K562 (cell line): ENCODE data around the gene MAP2K4. TPM values are rescaled to one million over a fixed set of nuclear protein-coding genes. Genes with fewer than 3 reads are reported as not detected.

Source experiments
- ATAC-seq: fragments of 200-7000 bp; cut with Tn5 transposase; 3 replicates; pipeline ENCODE4 v1.9.1; 2020; ENCODE audit warnings: moderate library complexity
- BruUV-seq: library from RNA; stranded (reverse); fragments of 400-500 nt; replicated peaks from 2 replicates; lab custom pipeline; 2021; lab: Mats Ljungman, UMichigan
- CTCF ChIA-PET: fragments of 300-600 bp; formaldehyde crosslinking; extraction: SDS; loops from one replicate; lab custom pipeline; 2021; ENCODE audit warnings: low intra/inter-chr PET ratio; lab: Yijun Ruan, JAX
- POLR2A ChIA-PET: fragments of 300-600, 350-650 bp; sonication (Branson Sonifier 250); formaldehyde crosslinking; extraction: SDS; loops from one replicate; lab custom pipeline; 2021; ENCODE audit warnings: antibody characterized with exemption, inconsistent platforms; lab: Yijun Ruan, JAX
- DNase-seq, 4 experiments: peaks; one replicate each; pipeline versions ENCODE4 v3.0.0 to v3.0.0-alpha.2; 2011 to 2018; ENCODE audit warnings: low spot score in 3 of 4, mixed read lengths in 3 of 4; ENCODE audit errors: extremely low read depth in 1 of 4
- FAIRE-seq: peaks from 2 replicates; lab custom pipeline; 2011; peaks lifted over from hg19 to GRCh38; lab: Jason Lieb, UNC
- H2AFZ ChIP-seq: 2 replicates; pipeline ENCODE4 v1.6.0; 2011; ENCODE audit warnings: low read depth, low read length, control low read depth, inconsistent platforms
- H3K27ac ChIP-seq: fragments of 200-600 bp; 3 replicates; pipeline ENCODE4 v1.8.0; 2011; ENCODE audit warnings: low read depth, mild to moderate bottlenecking, control low read depth, inconsistent platforms, low read length, moderate library complexity, mixed read lengths; ENCODE audit errors: extremely low read depth
- H3K27me3 ChIP-seq, 2 experiments: fragments of 300-600 bp in 1 of 2; 2 replicates in 1 of 2; 3 replicates in 1 of 2; pipeline versions ENCODE4 v1.6.0 to v1.8.0; 2011; ENCODE audit warnings: inconsistent platforms in 2 of 2, low read length in 2 of 2, mild to moderate bottlenecking in 1 of 2, mixed read lengths in 1 of 2, moderate library complexity in 1 of 2; ENCODE audit not compliant: control insufficient read depth in 2 of 2, insufficient read depth in 2 of 2
- H3K36me3 ChIP-seq: fragments of 300-600 bp; 3 replicates; pipeline ENCODE4 v1.8.0; 2011; ENCODE audit warnings: mild to moderate bottlenecking, low read length, inconsistent platforms; ENCODE audit not compliant: control insufficient read depth, insufficient read depth
- H3K4me1 ChIP-seq, 2 experiments: fragments of 200-600 bp in 1 of 2; replicated peaks in 1 of 2; 2 replicates in 1 of 2; 3 replicates in 1 of 2; pipeline versions ENCODE4 v1.5.1 to v1.8.0; 2011; ENCODE audit warnings: inconsistent platforms in 2 of 2, low read length in 2 of 2, mild to moderate bottlenecking in 1 of 2, mixed read lengths in 1 of 2, moderate library complexity in 1 of 2; ENCODE audit not compliant: control insufficient read depth in 2 of 2, insufficient read depth in 2 of 2
- H3K4me2 ChIP-seq: 2 replicates; pipeline ENCODE4 v1.6.1; 2011; ENCODE audit warnings: low read length, control low read depth, inconsistent platforms, mixed read lengths; ENCODE audit not compliant: insufficient read depth
- H3K4me3 ChIP-seq: fragments of 200-600 bp; sonication (generic), shearing (Covaris generic); 2 replicates; pipeline ENCODE4 v1.5.1; 2016; ENCODE audit warnings: control low read depth, inconsistent platforms
- H3K79me2 ChIP-seq: fragments of 200-600 bp; 3 replicates; pipeline ENCODE4 v1.8.0; 2011; ENCODE audit warnings: low read length, inconsistent platforms; ENCODE audit not compliant: control insufficient read depth, insufficient read depth
- H3K9ac ChIP-seq, 2 experiments: 2 replicates each; pipeline versions ENCODE4 v1.6.0 to v1.6.1; 2011; ENCODE audit warnings: low read depth in 2 of 2, low read length in 2 of 2, control low read depth in 1 of 2, inconsistent platforms in 1 of 2, mild to moderate bottlenecking in 1 of 2, mixed read lengths in 1 of 2; ENCODE audit not compliant: insufficient read depth in 1 of 2
- H3K9me1 ChIP-seq: one replicate; pipeline ENCODE4 v1.6.0; 2011; ENCODE audit warnings: inconsistent platforms, mild to moderate bottlenecking, low read length, moderate library complexity; ENCODE audit not compliant: control insufficient read depth, insufficient read depth
- H3K9me3 ChIP-seq: replicated peaks from 2 replicates; pipeline ENCODE4 v1.5.1; 2011; ENCODE audit warnings: low read depth, low read length, inconsistent platforms; ENCODE audit not compliant: control insufficient read depth, insufficient read depth
- H4K20me1 ChIP-seq: replicated peaks from 2 replicates; pipeline ENCODE4 v1.6.1; 2011; ENCODE audit warnings: low read length, inconsistent platforms, mixed read lengths; ENCODE audit not compliant: control insufficient read depth, insufficient read depth
- C11orf30 ChIP-seq: fragments of 450-650 bp; IDR thresholded peaks from 2 replicates; pipeline ENCODE4 v1.6.1; 2016; ENCODE audit warnings: low read depth, mild to moderate bottlenecking
- HDAC2 ChIP-seq: fragments of 450-650 bp; IDR thresholded peaks from 2 replicates; pipeline ENCODE4 v1.6.1; 2016; ENCODE audit warnings: mild to moderate bottlenecking
- NFE2 ChIP-seq: IDR thresholded peaks from 2 replicates; pipeline ENCODE4 v1.6.1; 2014; ENCODE audit warnings: antibody characterized with exemption, low read depth
- RBM22 ChIP-seq: fragments of 200-400 bp; formaldehyde crosslinking; IDR thresholded peaks from 2 replicates; pipeline ENCODE4 v1.6.1; 2018; ENCODE audit warnings: low read length, low read depth; ENCODE audit not compliant: poor library complexity, severe bottlenecking
- ZBTB7A ChIP-seq: IDR thresholded peaks from 2 replicates; pipeline ENCODE4 v1.6.1; 2011; ENCODE audit warnings: low read depth, mild to moderate bottlenecking, low read length, moderate library complexity, borderline replicate concordance; ENCODE audit not compliant: control insufficient read depth
- ZNF316 ChIP-seq: fragments of 450-650 bp; IDR thresholded peaks from 2 replicates; pipeline ENCODE4 v1.6.1; 2016
- WGBS: fragments of 100-300 bp; shearing (Covaris generic); methylation state at CpG from one replicate; pipeline ENCODE4 v1.1.6; 2016; ENCODE audit warnings: low coverage, mixed read lengths; ENCODE audit not compliant: insufficient coverage; ENCODE audit errors: missing lambda C conversion rate; 5-methylcytosine and 5-hydroxymethylcytosine counted together
- in situ Hi-C: fragments of 300-500 bp; cut with MboI; formaldehyde crosslinking; loops from 4 replicates; pipeline ENCODE4 v1.15.0; 2018; ENCODE audit warnings: inconsistent platforms, mixed read lengths
- intact Hi-C: fragments of 100-400 bp; cut with micrococcal nuclease; formaldehyde crosslinking; loops from 2 replicates; pipeline ENCODE4 v1.14.2; 2022
- polyA plus RNA-seq, 8 experiments: library from polyadenylated mRNA; depleted of rRNA in 4 of 8; stranded (reverse) in 5 of 8; unstranded in 3 of 8; fragments of >200 nt; fragmentation: Nextera tagmentation in 2 of 8; fragmentation: Illumina TruSeq in 1 of 8; extraction: Ambion mirVana in 2 of 8; extraction: Trizol in 1 of 8; gene quantifications; 2 replicates each; pipeline versions ENCODE4 v1.2.1 to v1.2.3, GENCODE V29; 2011 to 2014; ENCODE audit warnings: inconsistent platforms in 1 of 8, missing spikeins in 1 of 8
- total RNA-seq, 7 experiments: library from RNA; depleted of rRNA in 6 of 7; stranded (reverse); fragments of >200 nt in 6 of 7; fragmentation: Illumina TruSeq in 2 of 7; extraction: Trizol in 2 of 7; gene quantifications; 2 replicates each; pipeline versions ENCODE4 v1.2.1 to v1.2.3, GENCODE V29; 2011 to 2021; ENCODE audit warnings: low replicate concordance in 1 of 7

Gene MAP2K4
- total and polyA plus RNA-seq, 9 of the 15 experiments (the other 6 are each of a cell fraction or from before 2014, with no cell fraction given): 3.0 to 15.9 (median 10.8) TPM

DNA sequence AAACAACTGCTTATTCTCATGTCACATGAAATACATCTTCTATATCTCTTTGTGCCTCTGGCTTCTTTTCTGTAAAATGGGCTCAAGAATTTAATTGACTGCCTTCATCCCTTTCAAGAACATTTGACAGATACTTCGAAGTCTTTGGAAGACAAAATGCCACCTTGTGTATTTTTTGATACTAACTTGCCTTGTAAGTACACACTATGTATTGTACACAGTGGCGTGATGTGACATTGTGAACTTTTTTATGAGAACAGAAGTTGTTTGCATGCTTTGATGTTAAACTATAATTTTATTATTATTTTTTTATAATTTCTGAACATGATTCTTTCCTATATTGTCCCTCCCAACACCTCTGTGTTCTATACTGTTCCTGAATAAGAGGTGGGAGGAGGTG, 73.7 kb downstream of the MAP2K4 start (continued):
- TF ChIP-seq RBM22 (no peak), NFE2 (no peak), HDAC2 (no peak)

DNA sequence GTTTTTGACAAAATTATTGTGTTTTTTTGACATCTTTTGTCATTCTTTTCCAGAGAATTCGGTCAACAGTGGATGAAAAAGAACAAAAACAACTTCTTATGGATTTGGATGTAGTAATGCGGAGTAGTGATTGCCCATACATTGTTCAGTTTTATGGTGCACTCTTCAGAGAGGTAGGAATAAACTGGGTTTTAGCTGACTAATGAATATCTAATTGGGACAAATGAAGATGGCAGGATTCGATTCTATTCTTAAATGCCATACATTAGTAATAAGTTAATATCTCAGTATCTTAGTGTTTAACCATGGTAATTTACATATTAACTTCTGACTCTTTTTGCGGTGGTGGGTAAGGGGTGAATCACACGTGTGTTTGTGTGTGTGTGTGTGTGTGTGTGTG, 74.8 kb downstream of the MAP2K4 start:
- Histone ChIP-seq H2AFZ (no peak overlapping the region), H3K27ac (no peak overlapping the region), H3K36me3 (peaks cover 13% of the 10 kb centered on the region; the same call in 1 of the 3 replicates), H3K9me3 (no peaks in the 10 kb centered on the region)
- no peak for DNase-seq
- peak; percentile 40; the same call in 1 of the 2 replicates for TF ChIP-seq C11orf30
- no peak for TF ChIP-seq ZBTB7A
- peak; percentile 61 for TF ChIP-seq ZNF316
- TF ChIP-seq, all 486 proteins: peak for 2
- ChIA-PET CTCF (no interaction called here), POLR2A (no interaction called here)
- no TSS peak for BruUV-seq
- no peak overlapping the region for H3K4me2 ChIP-seq
- in situ Hi-C loops: no loop called here
- no peak for FAIRE-seq
- intact Hi-C loops: no loop called here
- no peaks in the 10 kb centered on the region for H3K9me1 ChIP-seq
- H3K4me1 ChIP-seq: 0 out of 5 replicates have a peak, but pooled peaks cover 0 to under 1% of the 10 kb centered on the region in 2 experiments
- no peaks in the 10 kb centered on the region for H3K79me2 ChIP-seq
- H3K27me3 ChIP-seq: no peaks in the 10 kb centered on the region
- H3K4me3 ChIP-seq: no peak overlapping the region
- no peak overlapping the region for H3K9ac ChIP-seq
- H4K20me1 ChIP-seq: no peaks in the 10 kb centered on the region
- WGBS: 92% methylated on average over 5 of the region's 5 CpGs
- no peak for ATAC-seq
